ENCODE results near the gene CUTA.

CUTA gene

DNA sequence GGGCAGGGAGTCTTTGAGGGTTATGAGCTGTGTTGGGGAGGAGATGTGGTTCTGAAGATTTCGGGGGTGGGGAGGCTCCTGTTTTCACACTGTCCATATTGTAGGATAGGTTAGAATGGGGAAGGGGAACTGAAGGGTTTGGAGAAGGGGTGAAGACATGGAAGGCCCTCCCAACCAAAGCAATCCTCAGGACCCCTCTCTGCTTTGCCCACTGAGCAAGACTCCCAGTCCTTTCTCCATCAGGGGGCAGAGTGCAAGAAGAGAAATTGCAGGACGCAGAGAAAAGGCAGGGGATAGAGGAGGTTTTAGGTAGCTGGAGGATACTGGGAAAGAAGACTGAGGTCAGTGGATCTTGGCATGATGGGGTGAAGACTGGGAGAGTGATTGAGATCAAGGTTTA lies 5.9 kb upstream of the CUTA start:
- no peak for DNase-seq (ENCODE audit: low spot score)

DNA sequence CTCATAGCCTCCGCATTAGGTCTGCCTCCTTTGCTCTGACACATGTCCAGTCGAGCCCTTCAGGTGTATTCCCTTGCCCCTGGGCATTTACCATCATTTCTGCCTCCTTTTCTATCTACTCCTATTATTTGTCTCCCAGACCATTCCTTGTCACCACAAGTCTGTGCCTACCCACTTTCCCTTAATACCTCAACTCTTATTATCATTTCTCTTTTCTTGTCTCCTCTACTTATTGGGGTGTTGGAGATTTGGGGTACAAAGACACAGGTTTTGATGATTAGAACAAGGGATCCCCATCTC lies 3.4 kb upstream of the CUTA start:
- no peak for DNase-seq (ENCODE audit: low spot score)

DNA sequence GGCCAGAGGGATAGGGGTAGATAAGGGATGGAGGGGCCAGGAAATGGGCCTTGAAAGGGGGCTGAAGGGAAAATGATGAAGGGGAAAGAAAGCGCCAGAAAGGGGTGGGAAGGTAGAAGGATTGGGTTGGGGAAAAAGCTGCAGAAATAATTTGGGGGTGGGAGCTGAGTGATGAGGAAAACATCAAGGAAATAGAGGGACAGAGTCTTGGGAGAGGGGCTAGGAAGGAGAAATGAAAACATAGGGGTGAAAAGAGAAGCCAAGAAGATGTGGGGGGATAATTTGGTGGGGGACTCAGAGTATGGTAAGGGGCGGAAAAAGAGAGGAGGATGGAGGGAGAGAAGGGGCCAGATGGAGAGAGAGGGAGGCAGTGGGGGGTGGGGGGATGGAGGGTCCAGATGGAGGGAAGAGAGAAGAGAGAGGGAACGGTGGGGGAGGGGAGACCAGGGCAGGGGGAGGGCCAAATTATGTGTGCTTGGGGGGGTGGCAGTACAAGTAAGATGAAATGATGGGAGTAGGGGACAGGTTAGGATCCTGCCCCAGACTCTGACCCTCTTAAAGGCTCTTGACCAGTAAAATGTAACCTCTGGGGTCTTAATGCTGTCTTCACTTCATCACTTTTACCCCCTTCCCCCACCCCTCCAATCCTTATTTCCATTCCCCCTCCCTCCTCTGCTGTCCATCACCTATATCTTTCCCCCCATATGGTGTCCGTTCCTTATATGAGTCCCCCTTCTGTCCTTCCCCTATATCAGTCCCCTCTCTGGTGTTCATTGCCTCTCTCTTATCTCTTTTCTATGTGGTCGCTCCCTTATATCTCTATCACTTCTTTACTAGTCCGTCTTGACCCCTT lies 2.8 kb upstream of the CUTA start:
- DNase-seq (ENCODE audit: low spot score), result no peak

DNA sequence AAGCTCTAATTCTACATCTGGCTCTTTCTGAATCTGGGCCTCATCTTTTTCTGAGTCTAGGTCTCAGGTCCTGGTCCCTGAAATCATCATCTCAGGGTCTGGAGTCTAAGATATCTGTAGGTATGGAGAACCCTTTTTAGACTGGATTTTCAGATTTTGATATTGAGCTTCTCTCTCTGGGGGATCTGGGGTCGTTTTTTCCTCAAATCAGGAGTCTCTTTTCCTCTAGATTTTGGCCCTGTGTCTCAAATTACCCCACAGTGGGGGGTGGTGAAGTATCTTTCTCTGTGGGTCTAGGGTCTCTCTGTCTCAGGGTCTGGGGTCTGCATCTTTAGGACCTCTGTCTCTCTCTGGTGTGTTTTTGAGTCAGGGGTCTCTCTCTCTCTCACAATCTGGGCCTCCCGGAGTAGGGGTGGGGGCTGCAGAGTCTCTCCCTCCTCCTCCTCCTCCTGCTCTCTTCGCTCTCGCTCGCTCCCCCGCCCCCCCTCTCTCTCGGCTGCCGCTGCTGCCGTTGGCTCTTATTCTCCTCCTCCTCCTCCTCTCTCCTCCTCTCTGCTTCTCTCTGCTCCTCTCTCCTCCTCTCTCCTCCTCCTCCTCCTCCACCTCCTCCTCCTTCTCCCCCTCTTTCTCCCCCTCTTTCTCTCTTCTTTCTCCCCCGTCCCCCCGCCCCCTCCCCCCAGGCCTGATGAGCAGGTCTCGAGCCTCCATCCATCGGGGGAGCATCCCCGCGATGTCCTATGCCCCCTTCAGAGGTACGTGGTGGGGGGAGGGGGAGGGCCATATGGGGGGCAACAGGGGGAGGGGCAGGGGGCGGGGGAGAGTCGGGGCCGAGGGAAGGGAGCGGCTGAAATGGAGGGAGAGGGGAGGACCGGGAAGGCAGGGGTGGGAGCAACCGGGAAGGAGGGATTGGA lies 1.9 kb upstream of the CUTA start, which contains the start of gene SYNGAP1:
TSS of gene SYNGAP1 (plus strand) at position 486 of the 911 bp plus-strand sequence. CDS start at position 686, 200 bp downstream.
- DNase-seq (ENCODE audit: low spot score), result no peak

DNA sequence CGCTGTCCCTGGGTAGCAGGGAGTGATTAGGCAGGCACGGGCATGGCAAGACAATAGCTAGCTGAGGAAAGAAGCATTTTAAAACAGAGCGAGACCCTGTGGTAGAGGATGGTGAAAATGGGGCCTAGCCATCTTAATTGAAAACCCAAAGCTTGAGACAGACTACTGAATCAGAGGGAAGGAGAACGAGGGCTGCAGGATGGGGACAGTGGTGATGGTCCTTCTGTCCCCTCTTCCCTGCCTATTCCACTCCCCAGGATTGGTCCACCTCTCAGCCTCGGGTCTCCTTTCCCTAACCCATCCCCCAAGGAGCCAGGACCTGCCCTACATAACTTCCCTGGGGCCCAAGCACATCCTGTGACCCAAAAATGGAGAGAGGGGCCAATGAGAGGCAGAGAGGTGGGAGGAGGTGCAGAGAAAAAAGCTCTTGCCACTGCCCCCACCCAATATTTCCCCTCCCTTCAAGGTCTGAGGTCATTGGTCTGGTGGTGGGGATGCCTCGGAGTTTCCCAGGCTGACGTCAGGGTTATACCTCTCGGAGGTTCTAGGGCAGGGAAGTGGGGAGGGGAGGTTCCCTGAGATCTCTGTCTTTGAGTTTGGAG lies 884 bp upstream of the CUTA start:
- no peak for DNase-seq (ENCODE audit: low spot score)

DNA sequence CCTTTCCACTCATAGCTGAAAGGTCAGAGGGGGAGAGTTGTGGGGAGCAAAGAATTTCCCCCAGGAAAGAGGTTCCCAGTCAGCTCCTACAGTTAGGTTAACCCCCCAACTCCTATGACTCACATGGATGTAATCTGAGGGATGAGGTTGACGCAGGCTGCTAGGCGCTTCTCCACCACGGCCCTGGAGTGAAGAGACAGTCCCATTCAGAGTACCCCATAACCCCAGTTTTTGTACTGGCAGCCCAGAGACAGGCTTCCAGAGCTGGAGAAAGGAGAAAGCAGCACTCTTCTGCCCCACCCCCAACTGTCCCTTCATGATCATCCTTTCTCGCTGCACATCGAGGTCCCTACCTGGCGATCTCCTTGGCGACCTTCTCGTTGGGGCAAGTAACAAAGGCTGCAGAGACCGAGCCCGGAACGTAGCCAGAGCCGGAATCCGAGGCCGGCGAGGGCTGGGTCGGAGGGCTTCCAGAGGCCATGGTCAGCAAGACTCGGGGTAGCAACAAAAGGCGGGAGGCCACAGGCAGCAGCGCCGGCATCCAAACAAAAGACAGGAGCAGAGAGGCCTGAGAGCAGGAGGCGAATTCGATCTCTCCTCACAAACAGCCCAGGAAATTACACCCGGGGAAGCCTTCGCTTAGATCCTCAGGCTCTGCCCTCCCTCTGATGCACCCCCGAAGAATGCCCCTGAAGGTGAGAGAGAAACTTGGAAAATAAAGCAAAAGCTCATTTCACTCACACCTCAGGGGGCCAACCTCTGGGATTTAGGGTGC lies 592 bp downstream of the CUTA start:
- peak; percentile 82 for DNase-seq (ENCODE audit: low spot score)

DNA sequence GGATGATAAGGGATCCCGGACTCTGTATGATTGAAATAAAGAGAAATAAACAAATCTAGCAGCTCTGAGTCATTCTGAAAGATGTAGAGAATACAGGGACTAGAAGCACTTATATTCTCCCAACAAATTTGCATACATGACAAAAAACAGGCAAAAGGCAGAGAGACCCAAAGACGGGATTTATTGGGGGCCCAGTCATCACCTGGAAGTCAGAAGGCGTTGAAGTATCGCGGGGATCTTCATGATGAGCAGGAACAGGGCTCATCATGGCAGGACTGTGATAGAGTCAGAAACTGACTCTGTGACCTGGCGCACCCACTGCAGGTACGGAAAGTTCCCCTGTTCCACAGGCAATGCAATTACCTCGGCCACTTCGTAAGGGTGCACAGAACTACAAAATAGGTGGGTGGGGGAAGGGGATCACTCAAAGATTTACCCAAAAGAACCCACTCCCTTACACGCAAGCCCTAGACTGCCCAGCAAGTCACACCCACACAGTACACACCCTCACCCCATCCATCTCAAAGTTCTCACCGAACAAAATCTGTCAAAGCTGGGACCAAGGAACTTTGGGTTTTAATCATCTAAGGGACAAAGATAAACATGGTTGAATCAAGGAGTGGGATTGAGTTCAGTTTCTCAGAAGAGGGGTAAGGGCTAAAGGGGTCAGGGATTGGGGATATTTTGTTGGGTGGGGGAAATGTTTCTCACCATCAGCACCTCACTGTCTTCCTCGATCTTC lies 1.4 kb downstream of the CUTA start:
- DNase-seq (ENCODE audit: low spot score), result no peak

DNA sequence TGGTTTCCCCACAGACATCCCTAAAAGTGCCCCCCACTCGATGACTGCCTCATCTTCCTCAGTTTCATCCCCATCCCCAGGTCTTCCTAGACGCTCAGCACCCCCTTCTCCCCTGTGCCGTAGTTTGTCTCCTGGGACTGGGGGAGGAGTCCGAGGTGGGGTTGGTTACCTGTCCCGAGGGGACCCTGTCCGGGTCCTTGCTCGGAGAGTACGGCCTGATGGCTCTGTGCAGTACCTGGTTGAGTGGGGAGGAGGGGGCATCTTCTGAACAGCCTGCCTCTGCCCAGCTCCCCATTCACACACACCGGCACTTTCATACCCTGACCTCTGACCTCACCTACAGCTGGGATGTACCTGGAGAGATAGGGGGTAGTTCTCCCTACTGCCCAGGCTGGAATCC lies 2.1 kb downstream of the CUTA start:
- no peak for DNase-seq (ENCODE audit: low spot score)

DNA sequence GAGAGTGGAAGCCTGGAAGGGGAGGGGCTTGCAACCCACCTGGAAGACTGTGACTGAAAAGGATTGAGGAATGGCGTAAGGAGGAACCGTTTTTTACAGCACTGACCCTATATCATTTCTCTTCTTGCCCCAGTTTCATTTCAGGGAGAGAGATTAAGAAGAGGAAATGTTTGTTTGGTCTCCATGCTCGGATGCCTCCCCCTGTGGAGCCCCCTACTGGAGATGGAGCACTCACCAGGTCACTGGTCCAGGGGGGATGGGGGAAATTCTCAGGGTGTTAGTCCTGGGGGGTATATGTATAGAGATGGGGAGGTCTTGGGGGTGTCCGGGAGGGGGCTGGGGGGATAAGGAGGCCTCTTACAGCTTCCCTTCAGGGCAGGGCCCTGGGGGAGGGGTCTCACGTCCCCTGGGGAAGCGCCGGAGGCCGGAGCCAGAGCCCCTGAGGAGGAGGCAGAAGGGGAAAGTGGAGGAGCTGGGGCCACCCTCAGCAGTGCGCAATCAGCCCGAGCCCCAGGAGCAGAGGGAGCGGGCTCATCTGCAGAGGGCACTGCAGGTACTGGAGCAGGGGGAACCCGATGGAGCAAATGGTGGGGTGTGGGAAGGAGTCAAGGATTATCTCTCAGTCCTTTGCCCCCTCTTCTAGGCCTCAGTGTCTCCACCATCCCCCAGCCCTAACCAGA lies 3.2 kb downstream of the CUTA start:
- DNase-seq (ENCODE audit: low spot score), result no peak

DNA sequence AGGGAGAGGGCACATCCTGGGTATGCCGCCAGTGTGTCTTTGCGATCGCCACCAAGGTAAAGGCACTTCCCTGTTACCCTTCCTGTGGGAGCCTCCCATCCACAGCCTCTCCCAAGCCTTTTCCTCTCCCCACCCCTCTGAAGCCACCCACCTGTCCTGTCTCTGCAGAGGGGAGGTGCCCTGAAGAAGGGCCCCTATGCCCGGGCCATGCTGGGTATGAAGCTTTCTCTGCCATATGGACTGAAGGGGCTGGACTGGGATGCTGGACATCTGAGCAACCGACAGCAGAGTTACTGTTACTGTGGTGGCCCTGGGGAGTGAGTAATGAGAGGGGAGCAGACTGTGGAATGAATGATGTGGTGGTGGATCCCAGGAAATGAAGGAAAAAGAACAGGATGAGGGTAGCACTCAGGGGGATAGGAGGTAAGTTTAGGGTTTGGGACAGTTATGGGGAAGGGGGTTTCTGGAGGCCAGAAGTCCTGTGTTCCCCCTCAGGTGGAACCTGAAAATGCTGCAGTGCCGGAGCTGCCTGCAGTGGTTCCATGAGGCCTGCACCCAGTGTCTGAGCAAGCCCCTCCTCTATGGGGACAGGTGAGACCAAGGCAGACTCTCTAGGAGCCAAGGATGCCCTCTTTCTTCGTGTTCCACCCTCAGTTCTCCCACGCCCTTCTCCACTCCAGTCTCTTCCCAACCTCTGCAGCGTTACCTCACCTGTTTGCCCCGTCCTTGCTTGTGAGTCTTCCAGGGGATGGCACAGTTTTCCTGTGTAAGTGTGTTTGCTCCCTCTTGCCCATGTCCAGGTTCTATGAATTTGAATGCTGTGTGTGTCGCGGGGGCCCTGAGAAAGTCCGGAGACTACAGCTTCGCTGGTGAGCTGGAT lies 4.4 kb downstream of the CUTA start:
- DNase-seq (ENCODE audit: low spot score), result no peak

DNA sequence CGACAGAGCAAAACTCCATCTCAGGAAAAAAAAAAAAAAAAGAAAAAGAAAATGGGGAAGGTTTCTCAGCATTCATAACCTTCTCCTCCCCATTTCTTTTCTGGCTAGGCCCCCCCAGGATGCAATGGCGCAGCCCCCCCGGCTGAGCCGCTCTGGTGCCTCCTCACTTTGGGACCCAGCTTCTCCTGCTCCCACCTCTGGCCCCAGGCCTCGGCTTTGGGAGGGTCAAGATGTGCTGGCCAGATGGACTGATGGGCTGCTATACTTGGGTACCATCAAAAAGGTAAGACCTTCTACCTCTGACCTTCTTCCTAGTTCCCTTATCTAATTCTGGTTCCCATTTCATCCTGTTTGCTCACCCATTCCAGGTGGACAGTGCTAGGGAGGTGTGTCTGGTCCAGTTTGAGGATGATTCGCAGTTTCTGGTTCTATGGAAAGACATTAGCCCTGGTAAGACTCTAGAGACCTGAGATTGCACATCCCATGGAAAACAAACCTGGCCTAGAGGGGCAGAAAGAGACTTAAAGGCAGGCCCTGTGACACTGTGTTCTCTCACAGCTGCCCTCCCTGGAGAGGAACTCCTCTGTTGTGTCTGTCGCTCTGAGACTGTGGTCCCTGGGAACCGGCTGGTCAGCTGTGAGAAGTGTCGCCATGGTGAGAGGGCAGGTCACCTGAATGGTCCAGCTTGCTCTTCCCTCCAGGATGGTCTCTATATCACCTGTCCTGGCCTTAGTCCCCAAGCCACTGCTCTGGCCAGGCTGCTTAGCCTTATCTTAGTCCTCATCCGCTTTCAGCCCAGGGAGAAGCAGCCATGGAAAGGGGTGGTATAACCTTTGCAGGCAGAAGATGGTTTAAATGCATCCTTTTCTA lies 5.5 kb downstream of the CUTA start:
- no peak for DNase-seq (ENCODE audit: low spot score)

DNA sequence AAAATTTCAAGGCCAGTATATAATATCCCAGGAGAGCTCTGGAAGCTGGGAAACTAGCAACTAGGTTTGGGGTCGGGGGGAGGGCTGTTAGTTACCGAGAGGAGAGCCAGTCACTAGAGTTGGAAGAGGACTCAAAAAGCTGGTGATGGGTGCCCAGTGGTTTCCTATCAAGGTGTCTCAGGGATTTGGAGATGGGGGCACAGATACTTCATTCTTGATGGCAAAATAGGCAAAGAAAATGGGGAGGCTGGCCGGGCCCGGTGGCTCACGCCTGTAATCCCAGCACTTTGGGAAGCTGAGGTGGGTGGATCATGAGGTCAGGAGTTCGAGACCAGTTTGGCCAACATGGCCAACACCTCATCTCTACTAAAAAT lies 6.3 kb downstream of the CUTA start:
- no peak for DNase-seq (ENCODE audit: low spot score)

DNA sequence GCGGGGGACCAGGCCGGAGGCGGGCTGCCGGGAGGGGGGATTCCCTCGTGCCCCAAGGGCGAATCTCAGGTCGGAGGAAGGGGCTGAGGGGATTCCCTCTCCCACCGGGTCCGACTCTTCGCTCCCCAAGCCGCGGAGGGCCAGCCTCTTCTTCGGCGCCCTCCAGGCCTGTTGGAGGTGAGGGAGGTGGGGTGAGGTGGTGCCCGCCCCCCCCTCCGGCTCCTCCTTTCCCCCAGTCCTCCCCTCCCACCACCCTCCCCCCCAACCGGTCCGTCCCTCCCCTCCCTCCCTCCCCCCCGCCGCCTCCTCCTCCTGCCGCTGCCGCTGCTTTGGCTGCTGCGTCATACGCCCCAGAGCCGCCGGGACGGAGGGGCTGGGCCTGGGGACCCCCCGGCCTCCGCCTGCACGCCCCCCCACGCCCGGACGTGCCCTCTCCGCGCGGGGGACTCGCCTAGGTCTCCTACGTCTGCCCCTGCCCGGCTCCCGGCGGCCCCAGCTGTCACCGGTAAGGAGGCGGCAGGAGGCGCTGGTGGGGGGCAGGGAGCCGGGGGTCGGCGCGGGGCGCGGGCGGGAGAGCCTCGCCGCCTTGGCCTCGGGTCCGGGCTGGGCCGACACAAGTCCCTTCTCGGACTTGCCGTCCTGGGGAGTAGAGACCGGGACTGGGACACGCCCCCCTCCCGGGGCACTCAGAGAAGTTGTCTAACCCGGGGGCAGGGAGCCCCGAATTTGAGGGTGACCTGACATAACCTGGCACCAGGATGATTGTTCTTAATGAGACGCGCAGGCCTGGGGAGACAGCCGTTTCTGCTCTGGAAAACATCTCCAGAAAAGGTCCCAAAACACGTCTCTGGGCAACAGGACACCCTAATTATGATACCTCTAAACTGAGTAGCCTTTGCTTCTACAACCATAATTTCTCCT lies 6.9 kb downstream of the CUTA start, which contains the start of gene PHF1:
TSS of gene PHF1 (plus strand) at position 304 of the 921 bp plus-strand sequence. CDS start 1,250 bp downstream, outside the sequence.
- DNase-seq (ENCODE audit: low spot score), result peak; percentile 93

DNA sequence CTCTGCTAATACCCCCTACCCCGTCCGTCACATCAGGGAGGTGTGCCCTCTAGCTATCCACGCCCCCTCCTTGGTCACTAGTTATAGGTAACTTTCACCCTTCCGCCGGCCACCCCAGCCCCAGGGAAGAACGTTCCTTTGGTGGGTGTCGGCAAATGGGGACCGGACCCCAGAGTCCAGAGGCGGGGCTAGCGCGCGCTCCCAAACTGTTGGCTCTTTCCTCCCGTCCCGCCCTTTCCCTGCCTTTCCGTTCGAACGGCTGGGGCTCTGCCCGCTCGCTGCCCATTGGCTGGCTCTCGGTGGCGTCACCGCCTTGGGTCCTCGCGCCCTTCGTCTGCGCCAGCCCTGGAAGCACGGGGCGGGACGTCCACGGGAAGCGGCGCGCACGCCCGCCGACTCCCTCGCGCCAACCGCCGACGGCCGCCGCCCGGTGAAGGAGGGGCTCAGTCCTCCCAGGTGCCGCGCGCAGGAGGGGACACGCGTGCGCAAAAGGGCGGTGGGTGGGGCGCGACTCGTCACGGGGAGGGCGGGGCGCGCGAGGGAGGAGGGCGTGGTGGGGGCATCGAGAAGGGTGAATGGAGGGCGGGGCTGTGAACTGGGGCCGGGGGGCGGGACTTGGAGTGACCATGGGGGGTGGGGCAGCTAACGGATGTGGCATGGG lies 7.7 kb downstream of the CUTA start:
- peak; percentile 99 for DNase-seq (ENCODE audit: low spot score)

DNA sequence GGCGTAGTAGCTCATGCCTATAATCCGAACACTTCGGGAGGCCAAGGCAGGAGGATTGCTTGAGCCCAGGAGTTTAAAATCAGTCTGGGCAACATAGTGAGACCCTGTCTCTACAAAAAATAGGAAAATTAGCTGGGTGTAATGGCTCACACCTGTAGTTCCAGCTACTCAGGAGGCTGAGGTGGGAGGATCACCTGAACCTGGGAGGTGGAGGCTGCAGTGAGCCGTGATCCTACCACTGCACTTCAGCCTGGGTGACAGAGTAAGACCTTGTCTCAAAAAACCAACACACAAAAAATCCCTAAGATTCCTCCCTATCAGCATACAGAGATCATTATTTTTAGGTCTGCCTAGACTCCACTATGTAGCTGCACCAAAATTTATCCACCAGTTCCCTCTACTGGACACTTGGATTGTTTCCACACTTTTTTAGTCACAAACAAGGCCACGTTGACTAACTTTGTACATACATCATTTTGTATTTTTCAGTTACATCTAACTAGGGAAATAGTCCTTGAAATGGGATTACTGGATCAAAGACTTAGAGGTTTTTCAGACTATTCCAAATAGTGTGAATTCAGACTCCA lies 10.7 kb downstream of the CUTA start:
- peak; percentile 62 for DNase-seq (ENCODE audit: low spot score)

DNA sequence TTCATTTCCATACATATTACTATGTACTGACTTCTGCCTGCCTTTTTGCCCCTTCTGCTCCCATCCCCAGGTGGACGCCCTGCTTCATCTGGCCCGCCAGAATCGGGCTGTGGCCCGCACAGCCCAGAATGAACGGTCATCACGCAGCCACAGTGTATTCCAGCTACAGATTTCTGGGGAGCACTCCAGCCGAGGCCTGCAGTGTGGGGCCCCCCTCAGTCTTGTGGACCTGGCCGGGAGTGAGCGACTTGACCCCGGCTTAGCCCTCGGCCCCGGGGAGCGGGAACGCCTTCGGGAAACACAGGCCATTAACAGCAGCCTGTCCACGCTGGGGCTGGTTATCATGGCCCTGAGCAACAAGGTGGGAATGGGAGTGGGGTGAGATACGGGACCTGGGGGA lies 11.8 kb downstream of the CUTA start:
- DNase-seq (ENCODE audit: low spot score), result no peak

Measured in AG08396 (cell line).